Spleen (tissue), 11 donors: Measurements from ENCODE around the gene NOL3. TPM values are rescaled to one million over a fixed set of nuclear protein-coding genes. Genes with fewer than 3 reads are reported as not detected.

Experiments used
- DNase-seq: peaks from one replicate; pipeline ENCODE4 v3.0.0-alpha.2; 2020
- H3K27ac ChIP-seq, 8 donors: fragments of 200-600 bp; sonication (generic) in 7 of 8; 1 replicate in 4 of 8; 2 replicates in 4 of 8; pipeline versions ENCODE4 v1.5.0 to v1.8.0; 2016 to 2021; ENCODE audit warnings: inconsistent platforms in 4 of 8, mild to moderate bottlenecking in 4 of 8, moderate library complexity in 1 of 8
- H3K27me3 ChIP-seq, 7 donors: fragments of 200-600 bp; sonication (generic) in 6 of 7; replicated peaks in 1 of 7; 1 replicate in 4 of 7; 2 replicates in 3 of 7; pipeline versions ENCODE4 v1.5.0 to v1.8.0; 2016 to 2021; ENCODE audit warnings: inconsistent platforms in 3 of 7, mild to moderate bottlenecking in 1 of 7
- H3K36me3 ChIP-seq, 6 donors: fragments of 200-600 bp; sonication (generic) in 5 of 6; 1 replicate in 4 of 6; 2 replicates in 2 of 6; pipeline versions ENCODE4 v1.5.0 to v1.8.0; 2016 to 2021; ENCODE audit warnings: inconsistent platforms in 2 of 6
- H3K4me1 ChIP-seq, 6 donors: fragments of 200-600 bp; sonication (generic) in 5 of 6; 1 replicate in 3 of 6; 2 replicates in 3 of 6; pipeline versions ENCODE4 v1.5.0 to v1.8.0; 2016 to 2021; ENCODE audit warnings: inconsistent platforms in 3 of 6
- H3K4me3 ChIP-seq, 8 donors: fragments of 200-600 bp; sonication (generic) in 7 of 8; 1 replicate in 4 of 8; 2 replicates in 4 of 8; pipeline versions ENCODE4 v1.5.0 to v1.8.0; 2016 to 2021; ENCODE audit warnings: inconsistent platforms in 4 of 8, mild to moderate bottlenecking in 4 of 8, moderate library complexity in 2 of 8
- H3K9me3 ChIP-seq, 8 donors: fragments of 200-600 bp; sonication (generic) in 7 of 8; 1 replicate in 4 of 8; 2 replicates in 4 of 8; pipeline versions ENCODE4 v1.5.0 to v1.8.0; 2016 to 2021; ENCODE audit warnings: inconsistent platforms in 4 of 8
- POLR2A ChIP-seq, 3 donors: fragments of 450-650 bp; IDR thresholded peaks; one replicate each; pipeline ENCODE4 v1.5.1; 2017; ENCODE audit warnings: antibody characterized with exemption in 3 of 3, mild to moderate bottlenecking in 1 of 3
- POLR2AphosphoS5 ChIP-seq, 3 donors: sonication (generic); formaldehyde crosslinking; IDR thresholded peaks; one replicate each; pipeline ENCODE4 v1.5.1; 2017; ENCODE audit warnings: antibody characterized with exemption in 3 of 3
- WGBS, 5 donors: extraction: QIAGEN DNeasy Blood & Tissue Kit in 3 of 5; methylation state at CpG; one replicate each; pipeline versions ENCODE4 v1.1.5 to v1.1.7; 2013 to 2018; 5-methylcytosine and 5-hydroxymethylcytosine counted together
- intact Hi-C: fragments of 100-400 bp; cut with DNase I; formaldehyde crosslinking; loops from one replicate; pipeline ENCODE4 v1.15.0; 2023; ENCODE audit warnings: low total_unique reads
- polyA plus RNA-seq, 3 donors: library from polyadenylated mRNA; stranded (reverse); fragments of 200-250 nt; gene quantifications; one replicate each; pipeline ENCODE4 v1.2.1, GENCODE V29; 2013
- total RNA-seq, 7 donors: library from RNA; depleted of rRNA in 3 of 7; stranded (reverse); fragments of >200 nt in 3 of 7; fragmentation: NEBNext Ultra II Directional in 4 of 7; extraction: Animal tissue kit (Norgen Biotek cat#: 25700) in 4 of 7; gene quantifications; one replicate each; pipeline versions ENCODE4 v1.1.0 to v1.2.1, GENCODE V29; 2016 to 2021
- TF ChIP-seq, protein P1 (sequence below), 11 experiments: fragments of 200-600 bp in 7 of 11; fragments of 450-650 bp in 4 of 11; sonication (generic) in 4 of 11; IDR thresholded peaks in 8 of 11; conservative IDR thresholded peaks in 3 of 11; 1 replicate in 7 of 11; 2 replicates in 4 of 11; pipeline versions ENCODE4 v1.4.0 to v1.8.0; 2016 to 2021; ENCODE audit warnings: antibody characterized with exemption in 11 of 11, inconsistent platforms in 4 of 11, mild to moderate bottlenecking in 1 of 11
- donor health status: healthy with polysubstance abuse.
- donor health status: DM: no; HTN: no; CAD: no; lungs with moderate emphysema.
- donor health status: DM: no; HTN: no; CAD: no.
- donor health status: Bipolar disorder and iron deficiency.
- donor health status: healthy.
- donor health status: DM: no; HTN: no; CAD: no.
- donor health status: DM: yes; HTN: yes; CAD: no.

Gene NOL3
- total and polyA plus RNA-seq, 10 donors: 8.2 to 14.2 (median 12.7) TPM

DNA sequence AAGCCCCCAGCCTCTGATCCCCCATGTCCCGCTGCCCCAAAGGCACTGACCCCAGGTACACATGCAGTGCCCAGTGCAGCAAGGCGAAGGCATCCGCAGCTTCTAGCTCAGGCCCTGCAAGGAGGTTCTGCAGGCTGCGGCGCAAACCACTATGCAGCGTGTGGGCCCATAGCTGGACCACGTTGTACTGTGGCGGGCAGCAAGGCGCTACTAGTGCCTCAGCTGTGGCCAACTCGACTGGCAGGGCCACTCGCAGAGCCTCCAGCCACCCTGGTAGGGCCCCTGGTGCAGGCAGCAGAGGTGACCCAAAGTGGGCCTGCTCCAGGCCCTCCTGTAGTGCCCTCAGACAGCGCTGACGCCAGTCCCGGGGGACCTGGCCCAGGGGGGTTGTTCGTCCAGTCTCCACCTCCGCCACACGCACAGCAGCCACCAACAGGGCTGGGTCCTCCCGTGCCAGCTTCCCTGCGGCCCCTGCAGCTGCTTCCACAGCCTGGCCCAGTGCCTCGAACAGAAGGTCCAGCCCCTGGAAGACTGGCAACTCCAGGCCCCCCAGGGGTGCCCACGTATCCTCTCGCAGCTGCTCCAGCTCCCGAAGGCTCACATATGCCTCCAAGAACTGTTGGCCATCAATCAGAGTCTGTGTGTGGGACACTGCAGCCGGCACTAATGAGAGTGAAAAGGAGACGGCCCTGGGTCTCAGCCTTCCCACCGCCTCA is 17.0 kb downstream of the NOL3 start:
- Histone ChIP-seq H3K4me3 (no peak overlapping the region), H3K9me3 (no peaks in the 10 kb centered on the region), H3K4me1 (peaks cover 21 to 82% (median 55%) of the 10 kb centered on the region in 6 donors), H3K36me3 (peaks cover 0 to 12% (median 0%) of the 10 kb centered on the region in 6 donors), H3K27me3 (peaks cover 0 to 32% (median 0%) of the 10 kb centered on the region in 7 donors), H3K27ac (peak overlapping the region in 2 of 8 donors; percentile 95 to 99)
- intact Hi-C loops: no loop called here
- no peak for TF ChIP-seq POLR2A (IDR thresholded peaks at IDR 0.05)
- no peak for TF ChIP-seq POLR2AphosphoS5 (IDR thresholded peaks at IDR 0.05)
- TF ChIP-seq, protein P1, sequence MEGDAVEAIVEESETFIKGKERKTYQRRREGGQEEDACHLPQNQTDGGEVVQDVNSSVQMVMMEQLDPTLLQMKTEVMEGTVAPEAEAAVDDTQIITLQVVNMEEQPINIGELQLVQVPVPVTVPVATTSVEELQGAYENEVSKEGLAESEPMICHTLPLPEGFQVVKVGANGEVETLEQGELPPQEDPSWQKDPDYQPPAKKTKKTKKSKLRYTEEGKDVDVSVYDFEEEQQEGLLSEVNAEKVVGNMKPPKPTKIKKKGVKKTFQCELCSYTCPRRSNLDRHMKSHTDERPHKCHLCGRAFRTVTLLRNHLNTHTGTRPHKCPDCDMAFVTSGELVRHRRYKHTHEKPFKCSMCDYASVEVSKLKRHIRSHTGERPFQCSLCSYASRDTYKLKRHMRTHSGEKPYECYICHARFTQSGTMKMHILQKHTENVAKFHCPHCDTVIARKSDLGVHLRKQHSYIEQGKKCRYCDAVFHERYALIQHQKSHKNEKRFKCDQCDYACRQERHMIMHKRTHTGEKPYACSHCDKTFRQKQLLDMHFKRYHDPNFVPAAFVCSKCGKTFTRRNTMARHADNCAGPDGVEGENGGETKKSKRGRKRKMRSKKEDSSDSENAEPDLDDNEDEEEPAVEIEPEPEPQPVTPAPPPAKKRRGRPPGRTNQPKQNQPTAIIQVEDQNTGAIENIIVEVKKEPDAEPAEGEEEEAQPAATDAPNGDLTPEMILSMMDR (IDR thresholded peaks at IDR 0.05 in 8 of 11, conservative IDR thresholded peaks at IDR 0.05 in 3 of 11): no peak
- 85 to 90% (median 89%) methylated on average over 13 to 26 of the region's 26 CpGs for WGBS, 5 donors
- no peak for DNase-seq

DNA sequence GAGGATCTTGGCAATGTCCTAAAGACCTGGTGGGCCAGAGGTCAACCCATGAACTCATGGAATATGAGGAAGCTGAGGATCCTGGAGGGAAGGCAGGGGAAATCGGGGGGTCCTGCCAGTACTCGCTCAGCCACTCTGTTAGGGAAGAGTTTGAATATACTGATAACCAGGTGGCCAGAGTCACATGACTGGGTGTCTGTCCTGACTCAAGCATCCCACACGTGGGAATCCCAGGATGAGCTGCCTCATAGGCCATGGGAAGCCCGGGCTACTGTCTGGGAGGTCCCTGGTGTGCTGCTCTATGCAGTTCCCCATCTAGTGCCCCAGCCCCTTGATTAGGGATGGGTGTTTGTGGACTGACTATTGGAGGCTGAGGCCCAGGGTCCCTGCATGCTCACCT is 18.0 kb downstream of the NOL3 start:
- DNase-seq: no peak
- TF ChIP-seq POLR2AphosphoS5 (IDR thresholded peaks at IDR 0.05) (no peak), POLR2A (IDR thresholded peaks at IDR 0.05) (no peak)
- TF ChIP-seq, protein P1 (IDR thresholded peaks at IDR 0.05 in 8 of 11, conservative IDR thresholded peaks at IDR 0.05 in 3 of 11): no peak
- Histone ChIP-seq H3K4me1 (peaks cover 31 to 82% (median 57%) of the 10 kb centered on the region in 6 donors), H3K4me3 (peak overlapping the region in 5 of 8 donors; percentile 35 to 69 (median 46)), H3K9me3 (no peaks in the 10 kb centered on the region), H3K27me3 (peaks cover 0 to 32% (median 0%) of the 10 kb centered on the region in 7 donors), H3K27ac (peak overlapping the region in 2 of 8 donors; percentile 21 to 95), H3K36me3 (peaks cover 0 to 17% (median 0%) of the 10 kb centered on the region in 6 donors)
- WGBS, 5 donors: 47 to 82% (median 72%) methylated on average over 2 to 4 of the region's 4 CpGs
- intact Hi-C loops: no loop called here

- peaks cover 0 to 32% (median 0%) of the 10 kb centered on the region in 7 donors for H3K27me3 ChIP-seq
- no peak for TF ChIP-seq POLR2AphosphoS5 (IDR thresholded peaks at IDR 0.05)
- TF ChIP-seq, protein P1 (IDR thresholded peaks at IDR 0.05 in 8 of 11, conservative IDR thresholded peaks at IDR 0.05 in 3 of 11): no peak
- no peak for TF ChIP-seq POLR2A (IDR thresholded peaks at IDR 0.05)
- H3K27ac ChIP-seq: peak overlapping the region in 4 of 8 donors; percentile 21 to 95 (median 70)
- peaks cover 0 to 22% (median under 1%) of the 10 kb centered on the region in 6 donors for H3K36me3 ChIP-seq
- H3K9me3 ChIP-seq: no peaks in the 10 kb centered on the region
- H3K4me3 ChIP-seq: peak overlapping the region in 6 of 8 donors; percentile 13 to 69 (median 44)
- intact Hi-C loops: no loop called here
- DNase-seq: no peak
- H3K4me1 ChIP-seq: peaks cover 35 to 85% (median 61%) of the 10 kb centered on the region in 6 donors
- WGBS, 5 donors: 78 to 97% (median 87%) methylated on average over 6 to 15 of the region's 15 CpGs
These were observed 18.5 kb downstream of the NOL3 start for GRCh38 chr16:67188798-67189197.

DNA sequence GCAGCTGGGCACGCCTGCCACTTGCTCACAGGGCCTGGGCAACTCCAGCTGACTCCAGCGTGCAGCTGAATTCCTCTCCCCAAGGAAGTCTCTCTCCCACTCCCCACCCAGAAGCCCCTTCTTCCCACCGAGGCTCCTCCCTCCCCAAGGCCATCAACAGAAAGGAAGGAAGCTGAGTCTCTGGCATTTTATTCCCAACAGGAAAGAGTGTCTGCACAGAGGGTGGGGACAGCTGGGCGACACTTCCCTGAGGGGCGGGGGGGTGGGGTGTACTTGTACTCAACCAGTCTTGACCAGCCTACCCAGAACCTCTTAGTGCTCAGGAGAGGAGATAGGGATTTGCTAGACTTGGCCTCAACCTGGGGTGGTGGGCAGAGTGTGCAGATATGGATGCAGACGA is 19.7 kb downstream of the NOL3 start, which contains the start of gene EXOC3L1:
EXOC3L1 (minus strand) TSS at position 96 of the 400 bp plus-strand sequence. CDS start 460 bp downstream, outside the sequence.
- intact Hi-C loops: no loop called here
- no peak for DNase-seq
- WGBS, 5 donors: 30 to 61% (median 46%) methylated on average over 6 of the region's 6 CpGs

More for the DNA sequence above, 19.7 kb downstream of the NOL3 start, which contains the start of gene EXOC3L1:
- H3K36me3 ChIP-seq: peaks cover 0 to 34% (median 12%) of the 10 kb centered on the region in 6 donors
- peak within 1 kb of the TSS in 7 of 8 donors; percentile 29 to 69 (median 43) for H3K4me3 ChIP-seq
- peaks cover 31 to 87% (median 59%) of the 10 kb centered on the region in 6 donors for H3K4me1 ChIP-seq
- H3K27ac ChIP-seq: peak within 1 kb of the TSS in 7 of 8 donors; percentile 11 to 95 (median 74)
- no peaks in the 10 kb centered on the region for H3K9me3 ChIP-seq
- peaks cover 0 to 25% (median 0%) of the 10 kb centered on the region in 7 donors for H3K27me3 ChIP-seq
- TF ChIP-seq POLR2A (IDR thresholded peaks at IDR 0.05) (no peak), POLR2AphosphoS5 (IDR thresholded peaks at IDR 0.05) (peak in 2 of 3 donors; percentile 45 to 63)
- TF ChIP-seq, protein P1 (IDR thresholded peaks at IDR 0.05 in 8 of 11, conservative IDR thresholded peaks at IDR 0.05 in 3 of 11): no peak
